ENCODE measurements around the gene ZNF143.

Gene ZNF143

GRCh38 chr11:9571763-9572115 is 110.9 kb downstream of the ZNF143 start:
- no peaks in the 10 kb centered on the region for H3K27me3 ChIP-seq (ENCODE audit: insufficient read depth, low read depth, severe bottlenecking)
- H3K27ac ChIP-seq = peak overlapping the region; percentile 99
- DNase-seq = no peak
- peaks cover 22% of the 10 kb centered on the region for H3K36me3 ChIP-seq
- H3K9me3 ChIP-seq (ENCODE audit: severe bottlenecking) = no peaks in the 10 kb centered on the region
- TF ChIP-seq CTCF (IDR thresholded peaks at IDR 0.05; ENCODE audit: low read depth, low read length) = no peak
- peak overlapping the region; percentile 79 for H3K4me3 ChIP-seq (ENCODE audit: low read depth, low read length)

- Histone ChIP-seq H3K27ac (peak within 1 kb of the TSS; percentile 99), H3K9me3 (ENCODE audit: severe bottlenecking) (no peaks in the 10 kb centered on the region), H3K27me3 (ENCODE audit: insufficient read depth, low read depth, severe bottlenecking) (no peaks in the 10 kb centered on the region), H3K36me3 (peaks cover 37% of the 10 kb centered on the region), H3K4me3 (ENCODE audit: low read depth, low read length) (peak within 1 kb of the TSS; percentile 79)
- TF ChIP-seq CTCF (IDR thresholded peaks at IDR 0.05; ENCODE audit: low read depth, low read length) = no peak
- peak; percentile 99 for DNase-seq
Measured at GRCh38 chr11:9573052-9573774, 112.4 kb downstream of the ZNF143 start, which contains the start of gene WEE1. TSS of gene WEE1 (plus strand) at chr11:9573670. CDS start at chr11:9573934, 264 bp downstream.

- no peak for DNase-seq
- TF ChIP-seq CTCF (IDR thresholded peaks at IDR 0.05; ENCODE audit: low read depth, low read length) = no peak
Measured at GRCh38 chr11:9573775-9574621, 113.2 kb downstream of the ZNF143 start.

GRCh38 chr11:9574622-9575259 is 113.9 kb downstream of the ZNF143 start:
- Histone ChIP-seq H3K27ac (peak overlapping the region; percentile 99), H3K27me3 (ENCODE audit: insufficient read depth, low read depth, severe bottlenecking) (no peaks in the 10 kb centered on the region), H3K36me3 (peaks cover 52% of the 10 kb centered on the region), H3K4me3 (ENCODE audit: low read depth, low read length) (peak overlapping the region; percentile 79), H3K9me3 (ENCODE audit: severe bottlenecking) (no peaks in the 10 kb centered on the region)
- TF ChIP-seq CTCF (IDR thresholded peaks at IDR 0.05; ENCODE audit: low read depth, low read length) = no peak
- DNase-seq = no peak

More at GRCh38 chr11:9573775-9574621, 113.2 kb downstream of the ZNF143 start:
- peak overlapping the region; percentile 99 for H3K27ac ChIP-seq
- no peaks in the 10 kb centered on the region for H3K9me3 ChIP-seq (ENCODE audit: severe bottlenecking)
- no peaks in the 10 kb centered on the region for H3K27me3 ChIP-seq (ENCODE audit: insufficient read depth, low read depth, severe bottlenecking)
- H3K36me3 ChIP-seq = peaks cover 45% of the 10 kb centered on the region
- H3K4me3 ChIP-seq (ENCODE audit: low read depth, low read length) = peak overlapping the region; percentile 79

- no peak for TF ChIP-seq CTCF (IDR thresholded peaks at IDR 0.05; ENCODE audit: low read depth, low read length)
- H3K36me3 ChIP-seq = peaks cover 59% of the 10 kb centered on the region
Measured at GRCh38 chr11:9575260-9576240, 114.7 kb downstream of the ZNF143 start.

More at GRCh38 chr11:9575260-9576240, 114.7 kb downstream of the ZNF143 start:
- Histone ChIP-seq H3K27ac (peak overlapping the region; percentile 99), H3K9me3 (ENCODE audit: severe bottlenecking) (no peaks in the 10 kb centered on the region), H3K27me3 (ENCODE audit: insufficient read depth, low read depth, severe bottlenecking) (no peaks in the 10 kb centered on the region), H3K4me3 (ENCODE audit: low read depth, low read length) (peak overlapping the region; percentile 79)
- peak; percentile 70 for DNase-seq
